ENCODE results near the gene RSRC2. TPM values are rescaled to one million over a fixed set of nuclear protein-coding genes. Genes with fewer than 3 reads are reported as not detected.

Gene RSRC2, protein sequence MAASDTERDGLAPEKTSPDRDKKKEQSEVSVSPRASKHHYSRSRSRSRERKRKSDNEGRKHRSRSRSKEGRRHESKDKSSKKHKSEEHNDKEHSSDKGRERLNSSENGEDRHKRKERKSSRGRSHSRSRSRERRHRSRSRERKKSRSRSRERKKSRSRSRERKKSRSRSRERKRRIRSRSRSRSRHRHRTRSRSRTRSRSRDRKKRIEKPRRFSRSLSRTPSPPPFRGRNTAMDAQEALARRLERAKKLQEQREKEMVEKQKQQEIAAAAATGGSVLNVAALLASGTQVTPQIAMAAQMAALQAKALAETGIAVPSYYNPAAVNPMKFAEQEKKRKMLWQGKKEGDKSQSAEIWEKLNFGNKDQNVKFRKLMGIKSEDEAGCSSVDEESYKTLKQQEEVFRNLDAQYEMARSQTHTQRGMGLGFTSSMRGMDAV
- total RNA-seq (2021; ENCODE audit: unreplicated experiment) (68.7 TPM), Bru-seq, nascent RNA (percentile 98 among the genes with signal in this experiment), BruChase-seq, experiment 1, labeled RNA remaining after a 6-hour chase (percentile 91 among the genes with signal in this experiment), BruChase-seq, experiment 2, labeled RNA remaining after a 2-hour chase (percentile 94 among the genes with signal in this experiment)
- polyA plus RNA-seq (2012), result 45.0 and 47.6 TPM in 2 replicates
- long read RNA-seq, transcript RSRC2-201 (10 exons, 3,520 nt), result major isoform, 39 of 147 reads
- long read RNA-seq, partial matches to known transcripts, result 32 of 147 reads
- long read RNA-seq, other reads (novel, unspliced or antisense), result 71 of 147 reads

DNA sequence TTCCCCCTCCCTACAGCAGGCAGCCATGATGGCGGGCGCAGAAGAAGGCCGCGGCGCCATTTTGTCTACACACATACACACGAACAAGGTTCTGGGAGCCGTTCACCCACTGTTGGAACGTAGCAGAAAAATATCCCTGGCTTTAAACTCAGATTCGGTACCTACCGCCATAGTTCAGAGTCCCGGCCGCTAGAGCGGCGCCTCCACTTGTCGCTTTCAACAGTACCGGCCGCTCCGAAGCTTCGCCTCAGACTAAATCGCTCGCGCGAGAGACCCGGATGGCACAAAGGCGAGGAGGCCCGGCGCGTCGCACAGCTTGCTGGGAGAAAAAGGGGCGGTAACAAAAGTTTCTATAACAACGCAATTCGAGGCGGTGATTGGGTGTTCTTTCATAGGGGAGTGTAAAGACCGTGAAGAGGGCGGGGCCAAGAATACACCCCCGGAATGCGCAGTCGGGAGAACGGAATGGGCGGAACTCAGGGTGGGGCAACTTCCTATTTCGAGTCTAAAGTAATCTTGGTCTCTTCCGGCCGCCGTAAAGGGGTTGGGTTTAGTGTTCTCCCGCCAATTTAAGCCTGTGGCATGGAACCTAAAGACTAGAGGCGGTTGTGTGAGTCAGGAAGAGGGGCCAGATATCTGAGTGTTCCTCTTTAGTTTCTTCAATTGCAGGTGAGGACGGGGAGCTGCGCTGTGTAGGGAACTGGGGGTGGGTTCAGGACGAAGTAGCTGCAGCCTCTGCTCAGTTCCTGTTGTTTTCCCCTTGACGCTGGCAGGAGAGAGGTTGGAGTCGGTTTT is at the start of gene RSRC2, which contains the start of gene KNTC1:
RSRC2 (minus strand) TSS at position 254 of the 795 bp plus-strand sequence; CDS start at position 171, 83 bp downstream.
KNTC1 (plus strand) TSS at position 567 of the 795 bp plus-strand sequence. CDS start 2,815 bp downstream, outside the sequence.
- peaks cover 93% of the 10 kb centered on the region for H3K79me2 ChIP-seq (ENCODE audit: insufficient read depth, low read length)
- H3K9me2 ChIP-seq (ENCODE audit: insufficient read depth), result no peaks in the 10 kb centered on the region
- no peaks in the 10 kb centered on the region for H3K27me3 ChIP-seq (ENCODE audit: insufficient read depth, low read length)
- ChIA-PET CTCF (interaction anchor here (0.6 to 1.5 kb wide), 3 partner anchors 26 to 127 kb away, joined by 3 to 5 read pairs (median 3); partner anchors contain the start of gene ZCCHC8), POLR2A (interaction anchor here (0.6 to 2.0 kb wide), 10 partner anchors 9 to 225 kb away, joined by 3 to 14 read pairs (median 4); partner anchors contain the start of genes DENR and ZCCHC8), RAD21 (ENCODE audit: low non-redundant PET in 1 of 2, low total read pairs in 2 of 2, uncharacterized antibody in 2 of 2, unreplicated experiment in 2 of 2) (no interaction called here)
- no peak within 1 kb of the TSS for H2AFZ ChIP-seq (ENCODE audit: low read depth, low read length, poor library complexity, severe bottlenecking)
- intact Hi-C loops (cut with micrococcal nuclease), result loop anchor here (1.0 to 2.0 kb wide), 3 partner anchors 26 to 301 kb away; partner anchors contain the start of genes DENR, DIABLO and ZCCHC8
- H3K9me3 ChIP-seq (ENCODE audit: control insufficient read depth in 1 of 2, insufficient read depth in 1 of 2, low read depth in 1 of 2, low read length in 2 of 2), result no peaks in the 10 kb centered on the region
- peak within 1 kb of the TSS; percentile 82 to 97 for H3K4me3 ChIP-seq (replicated peaks in 1 of 2; ENCODE audit: low read depth in 1 of 2, low read length in 2 of 2)
- peaks cover 10 to 41% of the 10 kb centered on the region in 2 experiments; a peak in 3 of 4 replicates for H3K36me3 ChIP-seq (ENCODE audit: control insufficient read depth in 1 of 2, insufficient read depth in 2 of 2, low read length in 2 of 2)
- peak; percentile 93 for ATAC-seq
- no TSS peak for BruUV-seq (replicated peaks)
- H3K27ac ChIP-seq (ENCODE audit: low read depth, low read length), result peak within 1 kb of the TSS; percentile 83
- peak within 1 kb of the TSS; percentile 83 for H3K4me2 ChIP-seq (ENCODE audit: low read length)
- peak; percentile 99 for DNase-seq (ENCODE audit: low read depth, low spot score)
- H4K20me1 ChIP-seq (ENCODE audit: insufficient read depth), result peaks cover 30% of the 10 kb centered on the region
- peaks cover 8 to 24% of the 10 kb centered on the region in 2 experiments for H3K4me1 ChIP-seq (ENCODE audit: control insufficient read depth in 1 of 2, insufficient read depth in 2 of 2, low read length in 2 of 2)
- peak within 1 kb of the TSS; percentile 96 for H3K9ac ChIP-seq (ENCODE audit: low read length)
- TF ChIP-seq, protein P1, sequence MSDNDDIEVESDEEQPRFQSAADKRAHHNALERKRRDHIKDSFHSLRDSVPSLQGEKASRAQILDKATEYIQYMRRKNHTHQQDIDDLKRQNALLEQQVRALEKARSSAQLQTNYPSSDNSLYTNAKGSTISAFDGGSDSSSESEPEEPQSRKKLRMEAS (IDR thresholded peaks at IDR 0.05), result peak; percentile 91
- peak; percentile 60; the same call in 1 of the 2 replicates for TF ChIP-seq SRF (IDR thresholded peaks at IDR 0.05; ENCODE audit: low read depth)
- no peak; the same call in 1 of the 2 replicates for TF ChIP-seq RAD21 (IDR thresholded peaks at IDR 0.05; ENCODE audit: low read depth)
- TF ChIP-seq ZFX (IDR thresholded peaks at IDR 0.05), result peak; percentile 81
- TF ChIP-seq SIN3A (IDR thresholded peaks at IDR 0.05; ENCODE audit: low read depth), result peak; percentile 96
- TF ChIP-seq, protein P2, sequence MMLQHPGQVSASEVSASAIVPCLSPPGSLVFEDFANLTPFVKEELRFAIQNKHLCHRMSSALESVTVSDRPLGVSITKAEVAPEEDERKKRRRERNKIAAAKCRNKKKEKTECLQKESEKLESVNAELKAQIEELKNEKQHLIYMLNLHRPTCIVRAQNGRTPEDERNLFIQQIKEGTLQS (IDR thresholded peaks at IDR 0.05), result no peak
- TF ChIP-seq, protein P3, sequence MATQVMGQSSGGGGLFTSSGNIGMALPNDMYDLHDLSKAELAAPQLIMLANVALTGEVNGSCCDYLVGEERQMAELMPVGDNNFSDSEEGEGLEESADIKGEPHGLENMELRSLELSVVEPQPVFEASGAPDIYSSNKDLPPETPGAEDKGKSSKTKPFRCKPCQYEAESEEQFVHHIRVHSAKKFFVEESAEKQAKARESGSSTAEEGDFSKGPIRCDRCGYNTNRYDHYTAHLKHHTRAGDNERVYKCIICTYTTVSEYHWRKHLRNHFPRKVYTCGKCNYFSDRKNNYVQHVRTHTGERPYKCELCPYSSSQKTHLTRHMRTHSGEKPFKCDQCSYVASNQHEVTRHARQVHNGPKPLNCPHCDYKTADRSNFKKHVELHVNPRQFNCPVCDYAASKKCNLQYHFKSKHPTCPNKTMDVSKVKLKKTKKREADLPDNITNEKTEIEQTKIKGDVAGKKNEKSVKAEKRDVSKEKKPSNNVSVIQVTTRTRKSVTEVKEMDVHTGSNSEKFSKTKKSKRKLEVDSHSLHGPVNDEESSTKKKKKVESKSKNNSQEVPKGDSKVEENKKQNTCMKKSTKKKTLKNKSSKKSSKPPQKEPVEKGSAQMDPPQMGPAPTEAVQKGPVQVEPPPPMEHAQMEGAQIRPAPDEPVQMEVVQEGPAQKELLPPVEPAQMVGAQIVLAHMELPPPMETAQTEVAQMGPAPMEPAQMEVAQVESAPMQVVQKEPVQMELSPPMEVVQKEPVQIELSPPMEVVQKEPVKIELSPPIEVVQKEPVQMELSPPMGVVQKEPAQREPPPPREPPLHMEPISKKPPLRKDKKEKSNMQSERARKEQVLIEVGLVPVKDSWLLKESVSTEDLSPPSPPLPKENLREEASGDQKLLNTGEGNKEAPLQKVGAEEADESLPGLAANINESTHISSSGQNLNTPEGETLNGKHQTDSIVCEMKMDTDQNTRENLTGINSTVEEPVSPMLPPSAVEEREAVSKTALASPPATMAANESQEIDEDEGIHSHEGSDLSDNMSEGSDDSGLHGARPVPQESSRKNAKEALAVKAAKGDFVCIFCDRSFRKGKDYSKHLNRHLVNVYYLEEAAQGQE (IDR thresholded peaks at IDR 0.05; ENCODE audit: low read depth), result no peak
- peak; percentile 22; the same call in 1 of the 2 replicates for TF ChIP-seq CBX3 (IDR thresholded peaks at IDR 0.05; ENCODE audit: low read depth)
- TF ChIP-seq, protein P4, sequence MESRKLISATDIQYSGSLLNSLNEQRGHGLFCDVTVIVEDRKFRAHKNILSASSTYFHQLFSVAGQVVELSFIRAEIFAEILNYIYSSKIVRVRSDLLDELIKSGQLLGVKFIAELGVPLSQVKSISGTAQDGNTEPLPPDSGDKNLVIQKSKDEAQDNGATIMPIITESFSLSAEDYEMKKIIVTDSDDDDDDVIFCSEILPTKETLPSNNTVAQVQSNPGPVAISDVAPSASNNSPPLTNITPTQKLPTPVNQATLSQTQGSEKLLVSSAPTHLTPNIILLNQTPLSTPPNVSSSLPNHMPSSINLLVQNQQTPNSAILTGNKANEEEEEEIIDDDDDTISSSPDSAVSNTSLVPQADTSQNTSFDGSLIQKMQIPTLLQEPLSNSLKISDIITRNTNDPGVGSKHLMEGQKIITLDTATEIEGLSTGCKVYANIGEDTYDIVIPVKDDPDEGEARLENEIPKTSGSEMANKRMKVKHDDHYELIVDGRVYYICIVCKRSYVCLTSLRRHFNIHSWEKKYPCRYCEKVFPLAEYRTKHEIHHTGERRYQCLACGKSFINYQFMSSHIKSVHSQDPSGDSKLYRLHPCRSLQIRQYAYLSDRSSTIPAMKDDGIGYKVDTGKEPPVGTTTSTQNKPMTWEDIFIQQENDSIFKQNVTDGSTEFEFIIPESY (IDR thresholded peaks at IDR 0.05; ENCODE audit: extremely low read depth, insufficient replicate concordance, low read length), result peak; percentile 87
- TF ChIP-seq FOSL1 (IDR thresholded peaks at IDR 0.05; ENCODE audit: low read depth), result 0 out of 2 replicates have a peak, but pooled peaks have one; percentile 10
- peak; percentile 94 for TF ChIP-seq ELF1 (IDR thresholded peaks at IDR 0.05; ENCODE audit: borderline replicate concordance, low read depth)
- TF ChIP-seq POLR2A (IDR thresholded peaks at IDR 0.05; ENCODE audit: borderline replicate concordance, extremely low read depth, insufficient read depth, insufficient read length), result peak; percentile 95
- peak; percentile 93 for TF ChIP-seq SP1 (IDR thresholded peaks at IDR 0.05; ENCODE audit: low read depth)
- no peak for TF ChIP-seq EZH2phosphoT487 (IDR thresholded peaks at IDR 0.05; ENCODE audit: borderline replicate concordance)
- peak; percentile 31 for TF ChIP-seq TCF7L2 (IDR thresholded peaks at IDR 0.05; ENCODE audit: borderline replicate concordance, extremely low read depth, insufficient read depth, insufficient read length)
- peak; percentile 98 for TF ChIP-seq POLR2AphosphoS5 (IDR thresholded peaks at IDR 0.05; ENCODE audit: low read depth, low read length)
- no peak; the same call in 1 of the 2 replicates for TF ChIP-seq JUND (IDR thresholded peaks at IDR 0.05)
- peak; percentile 92 for TF ChIP-seq EGR1 (IDR thresholded peaks at IDR 0.05; ENCODE audit: low read depth)
